ENCODE measurements around the gene NPIPB9. TPM values are rescaled to one million over a fixed set of nuclear protein-coding genes. Genes with fewer than 3 reads are reported as not detected.
A peak's percentile ranks its signal among the peaks of the same experiment; 100 is the strongest.

Gene NPIPB9
- total and polyA plus RNA-seq, 9 donors, result 0.49 to 2.8 (median 0.91) TPM

DNA sequence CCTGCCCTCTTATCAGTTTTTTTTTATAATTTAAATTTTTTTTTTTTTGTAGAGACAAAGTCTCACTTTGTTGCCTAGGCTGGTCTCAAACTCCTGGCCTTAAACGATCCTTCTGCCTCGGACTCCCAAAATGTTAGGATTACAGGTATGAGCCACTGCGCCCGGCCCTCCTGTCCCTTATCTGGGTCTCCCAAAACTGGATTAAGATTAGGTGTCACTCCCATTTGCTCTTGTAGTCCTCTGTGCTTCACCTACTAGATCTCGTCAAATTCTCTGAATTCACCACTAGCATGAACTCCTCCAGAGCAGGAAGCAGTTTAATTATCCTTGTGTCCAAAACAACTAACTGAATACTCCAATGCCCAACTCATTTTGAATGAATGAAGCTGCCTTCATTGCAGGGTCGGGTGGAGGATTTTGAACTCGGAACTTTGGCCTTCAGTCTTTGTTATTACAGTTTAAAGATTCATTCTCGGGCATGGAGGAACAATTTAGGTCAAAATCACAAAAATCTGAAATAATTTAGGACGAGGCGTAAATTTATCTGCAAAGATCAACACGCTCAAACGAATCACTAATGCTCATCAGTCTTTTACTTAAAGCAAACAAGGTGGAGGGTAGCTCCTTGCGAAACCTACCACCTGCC lies 70.4 kb downstream of the NPIPB9 start:
- Histone ChIP-seq H3K27ac (ENCODE audit: low read length) (peak overlapping the region; percentile 99), H3K4me1 (ENCODE audit: control insufficient read depth, insufficient read depth, low read length) (peaks cover 20% of the 10 kb centered on the region)
- 24% methylated on average over 12 of the region's 13 CpGs for WGBS (ENCODE audit: insufficient coverage)

More for the DNA sequence above, 70.4 kb downstream of the NPIPB9 start:
- H3K9me3 ChIP-seq (replicated peaks; ENCODE audit: control insufficient read depth, low read depth, low read length), result no peaks in the 10 kb centered on the region
- DNase-seq, result no peak
- H3K27me3 ChIP-seq (ENCODE audit: control insufficient read depth, insufficient read depth, low read length), result no peaks in the 10 kb centered on the region
- H3K4me3 ChIP-seq (ENCODE audit: low read length), result peak overlapping the region; percentile 91
- H3K36me3 ChIP-seq (ENCODE audit: control insufficient read depth, insufficient read depth, low read length), result peaks cover 17% of the 10 kb centered on the region

Other genes with a start within 250 kb of the NPIPB9 start
- not detected for gene IL27, start 245.0 kb upstream of the NPIPB9 start, total RNA-seq
- 1 to 10 TPM in 1 of 8 donors, not detected in 7; 1.0 TPM for gene IL27, start 245.0 kb upstream of the NPIPB9 start, polyA plus RNA-seq (ENCODE audit: insufficient read depth in 1 of 8, insufficient read length in 8 of 8, low replicate concordance in 1 of 8)
- 40.3 TPM for gene NUPR1, start 212.8 kb upstream of the NPIPB9 start, total RNA-seq
- 10 to 100 TPM; 27.1 to 56.7 (median 38.6) TPM for gene NUPR1, start 212.8 kb upstream of the NPIPB9 start, polyA plus RNA-seq (ENCODE audit: insufficient read depth in 1 of 8, insufficient read length in 8 of 8, low replicate concordance in 1 of 8)
- 20.3 TPM for gene SGF29, start 197.9 kb upstream of the NPIPB9 start, total RNA-seq
- gene SGF29, start 197.9 kb upstream of the NPIPB9 start, polyA plus RNA-seq (ENCODE audit: insufficient read depth in 1 of 8, insufficient read length in 8 of 8, low replicate concordance in 1 of 8), result 10 to 100 TPM; 14.7 to 22.9 (median 17.3) TPM
- 0.58 TPM for gene SULT1A2, start 154.7 kb upstream of the NPIPB9 start, total RNA-seq
- gene SULT1A2, start 154.7 kb upstream of the NPIPB9 start, polyA plus RNA-seq (ENCODE audit: insufficient read depth in 1 of 8, insufficient read length in 8 of 8, low replicate concordance in 1 of 8), result 1 to 10 TPM in 2 of 8 donors, under 1 TPM in 6; 0.43 to 1.1 (median 0.92) TPM
- 32.3 TPM for gene SULT1A1, start 141.7 kb upstream of the NPIPB9 start, total RNA-seq
- gene SULT1A1, start 141.7 kb upstream of the NPIPB9 start, polyA plus RNA-seq (ENCODE audit: insufficient read depth in 1 of 8, insufficient read length in 8 of 8, low replicate concordance in 1 of 8), result 10 to 100 TPM in 6 of 8 donors, 1 to 10 TPM in 2; 5.9 to 27.4 (median 13.1) TPM
- gene NPIPB8, start 113.7 kb upstream of the NPIPB9 start, total RNA-seq, result 0.71 TPM
- 1 to 10 TPM in 1 of 8 donors, under 1 TPM in 6, not detected in 1; 0.06 to 1.4 (median 0.55) TPM for gene NPIPB8, start 113.7 kb upstream of the NPIPB9 start, polyA plus RNA-seq (ENCODE audit: insufficient read depth in 1 of 8, insufficient read length in 8 of 8, low replicate concordance in 1 of 8)
- gene EIF3C, start 40.3 kb upstream of the NPIPB9 start, total RNA-seq, result 364 TPM
- gene EIF3C, start 40.3 kb upstream of the NPIPB9 start, polyA plus RNA-seq (ENCODE audit: insufficient read depth in 1 of 8, insufficient read length in 8 of 8, low replicate concordance in 1 of 8), result 100 to 1,000 TPM; 242 to 462 (median 336) TPM
- gene ATXN2L, start 71.2 kb downstream of the NPIPB9 start, total RNA-seq, result 27.1 TPM
- 100 to 1,000 TPM in 2 of 8 donors, 10 to 100 TPM in 6; 66.4 to 107 (median 87.2) TPM for gene ATXN2L, start 71.2 kb downstream of the NPIPB9 start, polyA plus RNA-seq (ENCODE audit: insufficient read depth in 1 of 8, insufficient read length in 8 of 8, low replicate concordance in 1 of 8)
- gene TUFM, start 94.6 kb downstream of the NPIPB9 start, total RNA-seq, result 87.9 TPM
- 100 to 1,000 TPM; 151 to 193 (median 163) TPM for gene TUFM, start 94.6 kb downstream of the NPIPB9 start, polyA plus RNA-seq (ENCODE audit: insufficient read depth in 1 of 8, insufficient read length in 8 of 8, low replicate concordance in 1 of 8)
- 22.3 TPM for gene SH2B1, start 112.1 kb downstream of the NPIPB9 start, total RNA-seq
- 10 to 100 TPM; 33.6 to 55.8 (median 47.6) TPM for gene SH2B1, start 112.1 kb downstream of the NPIPB9 start, polyA plus RNA-seq (ENCODE audit: insufficient read depth in 1 of 8, insufficient read length in 8 of 8, low replicate concordance in 1 of 8)
- 280 TPM for gene ATP2A1, start 126.7 kb downstream of the NPIPB9 start, total RNA-seq
- gene ATP2A1, start 126.7 kb downstream of the NPIPB9 start, polyA plus RNA-seq (ENCODE audit: insufficient read depth in 1 of 8, insufficient read length in 8 of 8, low replicate concordance in 1 of 8), result 100 to 1,000 TPM; 168 to 587 (median 468) TPM
- 11.6 TPM for gene RABEP2, start 173.5 kb downstream of the NPIPB9 start, total RNA-seq
- gene RABEP2, start 173.5 kb downstream of the NPIPB9 start, polyA plus RNA-seq (ENCODE audit: insufficient read depth in 1 of 8, insufficient read length in 8 of 8, low replicate concordance in 1 of 8), result 10 to 100 TPM; 13.1 to 19.3 (median 15.5) TPM
- 0.13 TPM for gene CD19, start 180.2 kb downstream of the NPIPB9 start, total RNA-seq
- gene CD19, start 180.2 kb downstream of the NPIPB9 start, polyA plus RNA-seq (ENCODE audit: insufficient read depth in 1 of 8, insufficient read length in 8 of 8, low replicate concordance in 1 of 8), result under 1 TPM; 0.12 to 0.85 (median 0.31) TPM
- 14.2 TPM for gene NFATC2IP, start 199.2 kb downstream of the NPIPB9 start, total RNA-seq
- 10 to 100 TPM; 12.7 to 35.8 (median 20.0) TPM for gene NFATC2IP, start 199.2 kb downstream of the NPIPB9 start, polyA plus RNA-seq (ENCODE audit: insufficient read depth in 1 of 8, insufficient read length in 8 of 8, low replicate concordance in 1 of 8)
- 12.0 TPM for gene SPNS1, start 223.0 kb downstream of the NPIPB9 start, total RNA-seq
- 10 to 100 TPM; 24.9 to 33.6 (median 29.4) TPM for gene SPNS1, start 223.0 kb downstream of the NPIPB9 start, polyA plus RNA-seq (ENCODE audit: insufficient read depth in 1 of 8, insufficient read length in 8 of 8, low replicate concordance in 1 of 8)
- 1.4 TPM for gene LAT, start 233.3 kb downstream of the NPIPB9 start, total RNA-seq
- 1 to 10 TPM; 1.8 to 3.9 (median 3.3) TPM for gene LAT, start 233.3 kb downstream of the NPIPB9 start, polyA plus RNA-seq (ENCODE audit: insufficient read depth in 1 of 8, insufficient read length in 8 of 8, low replicate concordance in 1 of 8)

All from muscle of leg (tissue), 11 donors.